DMS53 treated with DMSO at 0.1 percent for 48 hours (cell line): ENCODE measurements around the gene PRKD2.

Experiments used
- DNase-seq: peaks from one replicate; lab custom pipeline; 2025; ENCODE audit not compliant: unreplicated experiment; lab: John Stamatoyannopoulos, UW

Gene PRKD2

DNA sequence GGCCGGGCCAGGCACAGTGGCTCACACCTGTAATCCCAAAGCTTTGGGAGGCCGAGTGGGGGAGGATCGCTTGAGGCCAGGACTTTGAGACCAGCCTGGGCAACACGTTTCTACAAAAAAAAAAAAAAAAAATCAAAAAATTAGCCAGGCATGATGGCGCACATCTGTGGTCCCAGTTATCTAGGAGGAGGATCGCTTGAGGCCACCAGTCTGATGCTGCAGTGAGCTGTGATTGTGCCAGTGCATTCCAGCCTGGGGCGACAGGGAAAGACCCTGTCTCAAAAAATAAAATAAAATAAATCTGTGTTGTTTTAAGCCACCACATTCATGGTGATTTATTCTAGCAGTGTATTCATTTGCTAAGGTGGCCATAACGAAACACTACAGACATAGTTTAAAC lies 51.8 kb downstream of the PRKD2 start:
- DNase-seq = no peak

DNA sequence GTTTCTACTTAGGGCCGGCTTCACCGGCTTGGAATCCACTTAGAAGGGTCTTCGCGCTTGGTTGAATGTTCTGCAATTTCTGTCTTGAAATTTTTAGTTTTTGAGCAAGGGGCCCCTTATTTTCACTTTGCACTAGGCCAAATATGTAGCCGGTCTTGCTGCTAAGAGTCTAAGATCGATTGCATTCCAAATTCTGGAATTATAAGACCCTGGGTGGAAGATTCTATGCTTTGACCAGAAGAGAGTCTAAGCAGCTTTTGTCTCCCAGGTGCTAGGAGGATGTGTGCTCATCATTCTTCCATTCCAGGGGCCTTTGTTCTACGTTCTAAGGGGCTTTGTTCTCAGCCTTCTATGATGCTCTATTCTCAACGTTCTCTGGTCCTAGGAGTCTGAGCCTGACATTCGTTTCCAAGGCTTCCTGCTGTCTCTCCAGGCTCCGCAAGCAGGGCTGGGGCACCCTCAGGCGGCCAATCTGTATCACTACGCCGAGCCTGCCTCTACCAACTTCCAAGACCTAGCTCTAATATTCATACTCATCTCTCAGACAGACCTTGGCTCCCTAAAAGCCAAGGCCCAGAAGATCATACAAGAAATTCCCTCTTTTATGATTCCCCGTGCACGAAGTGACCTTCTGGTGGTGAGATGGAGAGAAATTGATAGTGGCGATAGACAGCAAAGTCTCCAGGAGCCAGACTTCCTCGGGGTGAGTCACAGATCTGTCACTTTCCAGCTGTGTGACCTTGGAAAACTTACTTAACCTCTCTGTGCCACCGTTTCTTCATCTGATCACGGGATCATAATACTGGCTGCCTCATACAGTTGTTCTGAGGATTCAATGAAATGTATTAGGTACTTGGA lies 55.0 kb downstream of the PRKD2 start:
- peak; percentile 91 for DNase-seq

DNA sequence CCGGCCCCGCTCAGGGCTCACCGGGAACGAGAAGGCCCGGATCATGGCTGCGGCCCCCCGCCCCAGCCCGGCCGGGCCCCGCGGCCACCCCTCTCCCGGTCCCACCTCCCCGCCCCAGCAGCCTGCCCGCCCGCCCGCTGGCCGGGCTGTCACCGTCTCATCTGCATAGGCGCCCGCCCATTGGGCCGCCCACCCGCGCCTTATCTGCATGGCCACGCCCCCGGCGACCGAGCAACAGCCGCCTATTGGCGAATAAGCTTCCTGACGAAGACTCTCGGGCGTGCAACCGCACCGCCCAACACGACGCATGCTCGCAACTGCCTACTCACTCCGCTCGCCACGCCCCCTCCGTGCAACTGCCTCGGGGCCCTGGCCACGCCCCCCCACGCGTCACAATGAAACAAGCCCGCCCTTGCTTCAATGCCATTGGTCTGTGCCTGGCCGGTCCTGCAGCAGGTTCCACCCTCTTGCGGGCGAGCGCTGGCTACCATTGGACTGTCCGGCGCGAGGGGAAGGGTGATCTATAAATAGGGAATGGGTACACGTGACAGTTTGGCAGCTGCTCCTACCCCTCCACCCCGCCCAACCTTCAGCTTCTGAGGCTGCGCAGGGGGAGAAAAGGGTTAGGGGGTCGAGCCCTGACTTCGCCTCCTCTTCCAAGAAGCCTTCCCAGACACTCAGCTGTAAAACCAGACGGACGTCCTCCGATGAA lies 55.7 kb downstream of the PRKD2 start, which contains the start of gene DACT3:
Gene DACT3 (minus strand): TSS at position 163 of the 712 bp plus-strand sequence. CDS start 118 bp downstream, at position 45.
- DNase-seq = peak; percentile 99

DNA sequence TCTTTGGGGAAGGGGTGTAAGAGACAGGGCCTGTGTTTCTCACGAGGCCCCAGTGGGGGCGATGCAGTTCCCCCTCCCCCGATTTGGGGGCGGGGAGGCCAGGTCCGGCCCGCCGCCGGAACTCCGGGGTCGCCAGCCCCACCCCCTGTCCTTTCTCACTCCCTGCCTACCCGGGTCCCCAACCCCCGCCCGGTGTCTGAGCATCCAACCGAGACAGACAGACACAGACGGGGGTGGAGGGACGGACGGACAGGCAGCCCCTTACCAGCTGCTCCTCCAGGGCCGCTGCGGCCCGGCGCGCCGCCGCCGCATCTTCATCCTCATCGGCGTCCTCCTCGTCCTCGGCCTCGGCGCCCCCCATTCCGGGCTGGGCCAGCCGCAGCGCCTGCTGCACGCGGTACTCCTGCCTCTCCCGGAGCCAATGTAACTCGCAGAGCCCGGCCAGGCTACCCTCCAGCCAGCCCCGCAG lies 56.3 kb downstream of the PRKD2 start:
- no peak for DNase-seq

DNA sequence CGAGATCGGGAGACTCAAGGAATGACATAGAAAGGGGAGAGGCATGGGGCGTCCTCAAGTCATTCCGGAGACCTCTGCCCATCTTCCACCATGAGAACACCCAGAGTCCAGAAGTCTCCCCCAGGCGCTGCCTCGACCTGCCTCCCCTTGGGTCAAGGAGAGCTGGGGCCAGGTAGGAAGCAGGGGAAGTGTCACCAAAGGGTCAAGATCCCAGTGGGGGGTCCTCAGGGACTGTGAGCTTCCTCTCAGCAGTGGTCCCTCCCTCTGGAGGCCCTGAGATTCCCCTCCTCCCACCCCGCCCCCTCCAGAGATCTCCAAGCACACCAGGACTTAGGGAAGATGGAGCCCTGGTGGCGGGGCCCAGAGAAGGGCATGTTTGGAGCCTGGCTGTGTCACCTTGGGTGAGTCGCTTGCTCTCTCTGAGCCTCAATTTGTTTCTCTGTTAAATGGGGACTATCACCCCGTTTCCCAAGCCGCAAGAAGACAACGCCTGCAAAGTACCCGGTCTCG lies 56.9 kb downstream of the PRKD2 start:
- no peak for DNase-seq

DNA sequence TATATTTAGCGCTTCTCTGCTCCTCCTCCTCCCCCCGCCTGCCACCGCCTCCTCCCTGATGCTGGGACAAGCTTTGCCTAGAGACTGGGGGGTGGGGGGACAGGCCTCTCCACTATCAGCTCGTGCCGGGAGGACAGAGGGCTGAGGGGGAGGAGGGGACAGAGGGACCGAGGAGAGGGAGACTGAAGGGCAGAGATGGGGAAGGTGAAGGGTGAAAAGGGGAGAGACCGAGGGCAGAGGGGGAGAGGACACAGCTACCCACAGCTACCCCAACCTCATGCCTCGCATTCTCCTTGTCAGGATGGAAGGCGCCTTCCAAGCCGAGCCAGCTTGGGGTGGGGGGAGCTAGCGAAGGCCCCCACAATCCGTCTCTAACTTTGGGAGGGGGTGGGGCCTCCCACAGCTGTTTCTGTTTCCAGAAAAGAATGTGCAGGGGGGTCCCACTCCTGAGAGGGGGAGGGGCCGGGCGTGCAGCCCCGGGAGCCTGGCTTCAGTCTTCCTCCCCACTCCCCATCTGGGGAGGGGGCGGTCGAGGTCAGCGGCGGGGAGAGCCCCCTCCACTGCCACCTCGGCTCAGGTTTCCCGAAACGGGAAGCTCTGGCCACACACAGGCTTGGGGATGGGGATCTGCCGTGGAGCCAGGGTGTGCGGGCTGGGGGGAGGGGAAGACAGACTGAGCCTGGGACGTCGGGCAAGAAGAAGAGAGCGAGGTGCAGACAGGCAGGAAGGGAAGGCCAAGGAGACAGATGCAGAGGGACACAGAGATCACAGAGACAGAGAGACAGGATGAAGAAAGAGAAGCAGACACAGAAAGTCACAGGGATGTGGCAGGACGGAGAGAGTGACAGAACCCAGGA lies 57.5 kb downstream of the PRKD2 start:
- DNase-seq = no peak

DNA sequence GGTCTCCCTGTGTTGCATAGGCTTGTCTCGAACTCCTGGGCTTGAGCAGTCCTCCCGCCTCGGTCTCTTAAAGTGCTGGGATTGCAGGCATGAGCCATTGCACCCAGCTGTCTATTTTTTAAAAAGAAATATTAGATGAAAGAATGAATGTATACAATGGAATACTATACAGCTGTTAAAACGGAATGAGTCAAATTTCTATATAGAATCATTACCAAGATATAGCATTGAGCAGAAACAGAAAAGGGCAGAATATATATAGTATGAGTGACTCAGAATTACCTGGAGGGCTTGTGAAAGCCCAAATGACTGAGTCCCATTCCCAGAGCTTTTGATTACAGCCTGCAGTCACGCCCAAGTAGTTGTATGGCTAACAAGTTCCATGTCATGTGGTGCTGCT lies 60.4 kb downstream of the PRKD2 start:
- DNase-seq = no peak

DNA sequence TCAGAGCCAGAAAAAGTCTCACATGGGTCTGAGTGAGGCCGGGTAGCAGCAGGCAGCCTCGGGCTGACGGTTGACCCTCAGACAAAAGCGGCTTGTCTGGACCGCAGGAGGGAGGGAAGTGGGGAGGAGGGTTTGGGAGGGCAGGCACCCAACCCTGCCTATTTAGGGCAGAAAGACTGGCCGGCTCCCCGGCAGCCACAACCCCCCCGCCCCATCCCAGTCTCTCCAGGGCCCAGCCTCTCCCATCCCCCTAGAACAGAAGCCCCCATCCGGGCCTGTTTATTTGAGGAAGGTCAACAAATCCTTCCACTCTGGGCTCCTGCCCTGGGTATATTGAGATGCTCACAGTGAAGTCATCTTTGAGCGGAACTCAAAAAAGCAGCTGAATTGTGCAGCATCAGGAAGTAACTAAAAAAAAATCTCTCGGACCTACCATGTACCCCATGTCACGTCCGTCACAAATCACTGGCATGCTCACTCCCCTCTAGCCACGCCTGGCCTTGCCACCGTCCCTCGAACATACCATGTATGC lies 62.2 kb downstream of the PRKD2 start:
- no peak for DNase-seq

DNA sequence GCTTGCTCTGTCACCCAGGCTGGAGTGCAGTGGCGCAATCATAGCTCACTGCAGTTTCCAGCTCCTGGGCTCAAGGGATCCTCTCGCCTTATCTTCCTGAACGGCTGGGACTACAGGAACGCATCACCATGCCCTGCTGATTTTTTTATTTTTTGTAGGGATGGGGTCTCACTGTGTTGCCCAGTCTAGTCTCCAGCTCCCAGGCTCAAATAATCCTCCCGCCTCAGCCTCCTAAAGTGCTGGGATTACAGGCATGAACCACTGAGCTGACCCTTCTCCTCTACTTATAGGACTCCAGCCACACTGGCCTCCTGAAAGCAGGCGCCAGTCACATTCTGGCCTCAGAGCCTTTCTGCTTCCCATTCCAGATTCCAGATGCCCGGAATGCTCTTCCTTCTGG lies 66.5 kb downstream of the PRKD2 start:
- no peak for DNase-seq

DNA sequence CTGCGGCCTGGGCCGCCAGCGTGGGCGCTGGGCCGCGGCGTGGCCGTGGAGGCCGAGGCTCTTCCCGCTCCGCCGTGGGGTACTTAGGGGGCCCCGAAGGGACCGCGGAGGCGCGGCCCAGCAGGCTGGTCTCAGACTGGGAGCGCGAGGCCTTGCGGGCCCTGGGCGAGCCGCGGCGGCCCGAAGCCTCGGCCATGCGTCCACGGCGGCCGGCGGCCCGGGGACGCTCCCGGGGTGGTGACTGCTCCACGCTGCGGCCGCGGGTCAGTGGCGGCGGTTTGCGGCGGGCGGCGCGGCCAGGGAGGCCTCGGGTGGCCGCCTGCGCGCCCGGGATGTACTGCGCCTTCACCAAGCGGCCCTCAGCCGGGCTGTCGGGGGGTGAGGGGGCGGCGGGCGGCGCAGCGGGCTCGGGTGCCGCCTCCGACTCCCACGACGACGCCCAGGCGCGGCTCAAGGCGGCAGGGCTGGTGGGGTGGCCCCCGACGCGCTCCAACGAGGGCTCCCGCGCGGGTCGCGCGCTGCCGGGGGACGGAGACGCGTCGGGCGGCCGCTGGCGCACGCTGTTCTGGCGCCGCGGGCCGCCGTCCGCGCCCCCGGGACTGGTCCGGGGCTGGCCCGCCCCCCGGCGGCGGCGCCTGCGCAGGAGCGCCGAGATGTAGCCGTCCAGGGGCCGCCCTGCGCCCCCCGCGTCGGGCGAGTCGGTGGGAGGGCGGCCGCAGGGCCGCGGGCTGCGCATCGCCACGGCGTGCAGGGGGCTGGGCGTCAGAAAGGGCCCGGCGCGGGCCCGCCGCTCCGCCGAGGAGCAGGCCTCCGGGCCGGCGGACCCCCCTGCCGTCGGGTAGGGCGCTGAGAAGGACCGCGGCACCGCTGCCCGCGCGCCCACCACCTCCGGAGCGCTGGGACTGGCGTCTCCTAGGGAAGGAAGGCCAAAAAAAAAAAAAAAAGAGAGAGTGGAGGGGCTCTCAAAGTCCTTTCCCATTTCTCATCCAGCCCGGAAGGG lies 67.7 kb downstream of the PRKD2 start:
- DNase-seq = no peak

DNA sequence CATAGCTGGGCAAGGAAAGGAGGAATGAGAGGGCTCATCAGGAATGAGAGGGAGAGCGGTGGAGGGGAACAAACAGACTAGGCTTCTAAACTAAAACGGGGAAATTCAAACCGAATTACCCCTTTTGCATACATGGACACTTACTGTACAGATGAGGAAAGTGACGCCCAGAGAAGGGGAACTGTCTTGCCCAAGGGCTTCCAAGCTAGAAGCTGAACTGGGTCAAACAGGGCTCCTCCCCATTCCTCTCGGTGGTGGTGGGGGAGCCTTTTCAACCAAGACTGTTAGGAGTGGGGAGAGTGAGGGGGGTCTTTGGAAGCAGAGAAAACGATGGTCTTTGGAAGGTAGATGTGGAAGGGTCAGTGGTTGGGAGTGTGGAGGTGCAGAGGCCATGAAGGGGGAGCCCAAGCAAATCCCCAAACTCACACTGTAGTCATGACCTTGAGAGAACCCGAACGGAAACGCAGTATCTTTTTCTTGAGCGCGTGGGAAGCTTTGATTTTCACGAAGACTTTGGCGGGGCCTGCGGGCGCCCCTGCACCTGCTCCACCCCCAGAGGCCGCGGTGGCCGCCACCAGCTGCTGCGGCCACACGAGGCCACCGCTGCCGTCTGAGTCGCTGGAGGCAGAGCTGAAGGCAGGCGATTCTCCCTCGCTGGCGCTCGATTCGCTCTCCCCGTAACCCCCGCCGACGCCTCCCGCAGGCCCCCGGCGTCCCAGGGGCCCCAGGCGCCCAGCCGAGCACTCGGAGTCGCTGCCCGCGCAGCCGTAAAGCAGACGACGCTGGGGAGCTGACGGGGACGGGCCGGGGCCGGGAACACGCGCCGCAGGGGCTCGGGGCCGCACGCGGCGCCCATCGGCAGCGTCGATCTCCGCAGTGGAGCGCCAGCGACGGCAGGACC lies 68.6 kb downstream of the PRKD2 start:
- no peak for DNase-seq

DNA sequence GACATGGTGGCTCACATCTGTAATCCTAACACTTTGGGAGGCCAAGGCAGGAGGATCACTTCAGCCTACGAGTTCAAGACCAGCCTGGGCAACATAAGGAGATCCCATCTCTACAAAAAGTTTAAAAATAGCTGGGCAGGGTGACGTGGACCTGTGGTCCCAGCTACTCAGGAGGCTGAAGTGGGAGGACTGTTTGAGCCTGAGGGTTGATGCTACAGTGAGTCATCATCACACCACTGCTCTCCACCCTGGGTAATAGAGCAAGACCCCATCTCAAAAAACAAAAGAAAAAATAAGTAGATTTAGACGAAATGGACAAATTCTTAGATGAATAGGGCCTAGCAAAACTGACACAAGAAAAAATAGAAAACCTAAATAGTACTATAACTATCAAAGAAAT lies 70.5 kb downstream of the PRKD2 start:
- DNase-seq = no peak

DNA sequence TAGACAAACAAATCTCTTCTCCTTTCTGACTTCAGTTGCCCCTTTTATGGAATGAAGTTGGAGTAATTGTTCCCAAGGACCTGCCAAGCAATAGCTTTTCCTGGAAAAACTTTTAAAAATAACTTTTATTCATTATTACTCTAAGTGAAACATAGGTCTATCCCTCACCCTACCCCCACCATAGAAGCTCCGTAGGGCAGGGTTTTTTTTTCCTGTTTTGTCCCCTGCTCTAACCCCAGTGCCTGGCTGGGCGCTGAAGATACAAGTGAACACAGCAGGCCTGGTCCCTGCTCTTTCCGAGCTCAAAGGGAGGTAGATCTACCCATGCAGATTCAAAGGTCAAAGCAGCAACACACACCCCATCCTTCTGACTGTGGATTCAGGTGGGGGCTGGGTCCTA lies 72.2 kb downstream of the PRKD2 start:
- no peak for DNase-seq

DNA sequence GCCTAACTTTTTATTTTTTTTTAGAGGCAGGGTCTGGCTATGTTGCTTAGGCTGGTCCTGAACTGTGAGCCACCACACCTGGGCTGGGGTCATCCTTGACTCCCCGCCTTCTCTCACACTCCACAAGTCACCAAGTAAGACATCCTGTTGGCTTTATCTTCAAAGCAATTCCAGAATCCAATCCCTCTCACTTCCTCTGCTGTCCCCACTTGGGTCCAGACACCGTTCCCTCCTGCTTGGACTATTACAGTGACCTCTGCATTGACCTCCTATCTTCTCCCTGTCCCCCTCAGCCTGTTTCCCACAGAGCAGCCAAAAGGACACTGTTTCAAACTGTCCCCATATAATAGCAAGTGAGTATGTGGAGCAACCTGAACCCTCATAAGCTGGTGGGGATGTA lies 76.3 kb downstream of the PRKD2 start:
- DNase-seq = no peak

DNA sequence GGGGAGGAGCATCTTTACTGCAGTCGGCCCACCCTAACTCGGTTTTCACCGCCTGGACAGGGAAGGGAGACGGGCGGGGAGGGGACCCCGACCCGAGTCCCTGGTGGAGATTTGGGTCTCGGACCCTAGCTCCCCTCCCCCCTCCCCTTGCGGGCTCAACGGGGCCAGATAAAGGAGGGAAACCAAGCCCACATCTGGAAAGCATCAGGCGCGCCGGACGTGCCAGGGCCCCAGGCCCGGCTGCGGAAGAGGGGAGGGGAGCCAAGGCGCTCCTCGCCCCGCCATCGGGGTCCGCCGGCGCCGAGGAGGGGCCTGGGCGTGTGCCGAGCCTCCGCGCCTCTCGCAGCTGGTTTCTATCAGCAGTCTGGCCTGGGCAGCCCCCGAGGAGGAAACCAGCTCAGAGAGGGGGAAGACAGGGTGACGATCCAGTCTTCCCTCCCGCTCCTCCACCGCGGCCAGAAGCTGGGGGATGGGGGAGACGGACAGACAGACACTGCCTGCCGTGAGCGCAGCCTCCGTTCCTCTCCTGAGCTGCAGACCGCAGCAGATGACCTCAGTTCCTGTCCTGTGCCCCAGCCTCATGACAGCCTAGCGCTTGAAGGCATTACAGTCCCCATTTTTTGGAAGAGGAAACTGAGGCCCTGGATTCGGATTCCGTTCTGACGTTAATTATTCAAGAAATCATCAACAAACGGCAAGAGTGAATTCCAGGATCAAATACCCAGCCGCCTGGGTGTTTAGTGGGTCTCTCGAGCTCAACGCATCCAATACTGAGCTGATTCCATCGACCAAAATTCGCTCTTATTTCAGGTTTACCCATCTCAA lies 77.3 kb downstream of the PRKD2 start:
- no peak for DNase-seq

DNA sequence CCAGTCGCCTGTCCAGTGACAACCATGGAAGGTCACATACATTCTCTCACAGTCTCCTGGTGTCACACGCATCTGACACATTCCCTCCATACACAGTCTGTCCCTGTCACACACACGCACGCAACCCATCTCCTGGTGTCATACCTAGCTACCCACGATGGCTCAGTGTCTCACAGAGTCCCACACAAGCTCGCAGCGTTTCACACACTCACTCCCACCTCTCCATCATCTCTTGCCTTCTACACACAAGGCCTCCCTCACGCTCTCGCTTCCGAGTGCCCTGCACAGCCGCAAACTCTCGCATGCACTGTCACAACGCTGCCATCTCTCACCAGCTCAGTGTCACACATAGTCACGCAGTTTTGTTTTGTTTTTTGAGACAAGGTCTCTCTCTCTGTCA lies 79.7 kb downstream of the PRKD2 start:
- DNase-seq = no peak

DNA sequence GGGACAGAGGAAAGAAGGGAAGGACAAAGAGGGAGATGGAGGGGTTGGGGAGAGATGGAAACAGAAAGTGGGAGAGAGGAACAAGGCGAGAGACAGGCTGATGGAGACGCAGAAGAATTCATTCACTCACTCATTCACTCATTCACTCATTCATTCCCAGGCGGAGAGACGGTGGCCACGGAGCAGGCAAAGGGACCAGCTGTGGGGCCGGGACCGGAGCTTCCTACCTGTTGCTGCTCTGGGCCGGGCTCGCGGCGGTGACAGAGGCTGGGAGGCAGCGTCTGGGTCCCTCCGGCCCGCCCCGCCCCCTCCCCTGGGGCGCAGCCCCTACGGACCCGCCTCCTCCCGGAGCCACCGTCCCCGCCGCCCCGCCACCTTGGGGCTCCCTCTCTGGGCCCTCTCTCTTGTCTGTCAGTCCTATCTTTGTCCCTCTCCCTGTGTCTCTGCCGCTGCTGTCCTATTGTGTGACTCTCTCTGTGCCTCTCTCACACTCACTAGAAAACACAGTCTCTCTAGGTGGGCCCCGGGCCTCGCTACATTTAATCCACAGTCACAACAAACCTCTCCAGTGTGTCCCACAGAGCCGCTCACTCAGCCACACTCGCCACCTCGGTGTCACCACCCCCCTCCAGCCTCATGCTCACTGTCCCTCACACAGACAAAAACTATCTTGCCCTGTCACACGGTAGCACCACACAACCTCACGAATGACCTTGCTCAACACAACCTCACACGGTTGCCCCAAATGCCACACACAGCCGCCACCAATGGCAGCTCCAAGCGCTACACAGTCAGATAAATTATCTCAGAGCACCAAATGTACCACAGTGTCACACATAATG lies 80.8 kb downstream of the PRKD2 start, which contains the start of gene GNG8:
Gene GNG8 (minus strand): TSS at position 283 of the 842 bp plus-strand sequence. CDS start 1,520 bp downstream, outside the sequence.
- DNase-seq = no peak
